Posterior cingulate gyrus (tissue), 11 donors: Measurements from ENCODE around the gene CYBC1.

ENCODE experiments used
- DNase-seq, 10 donors: peaks; one replicate each; pipeline versions ENCODE4 v3.0.0 to v3.0.0-alpha.2; 2020 to 2021; ENCODE audit warnings: mixed read lengths in 3 of 10
- intact Hi-C: fragments of 100-400 bp; cut with DNase I; formaldehyde crosslinking; loops from one replicate; pipeline ENCODE4 v1.15.1; 2023

Gene CYBC1

DNA sequence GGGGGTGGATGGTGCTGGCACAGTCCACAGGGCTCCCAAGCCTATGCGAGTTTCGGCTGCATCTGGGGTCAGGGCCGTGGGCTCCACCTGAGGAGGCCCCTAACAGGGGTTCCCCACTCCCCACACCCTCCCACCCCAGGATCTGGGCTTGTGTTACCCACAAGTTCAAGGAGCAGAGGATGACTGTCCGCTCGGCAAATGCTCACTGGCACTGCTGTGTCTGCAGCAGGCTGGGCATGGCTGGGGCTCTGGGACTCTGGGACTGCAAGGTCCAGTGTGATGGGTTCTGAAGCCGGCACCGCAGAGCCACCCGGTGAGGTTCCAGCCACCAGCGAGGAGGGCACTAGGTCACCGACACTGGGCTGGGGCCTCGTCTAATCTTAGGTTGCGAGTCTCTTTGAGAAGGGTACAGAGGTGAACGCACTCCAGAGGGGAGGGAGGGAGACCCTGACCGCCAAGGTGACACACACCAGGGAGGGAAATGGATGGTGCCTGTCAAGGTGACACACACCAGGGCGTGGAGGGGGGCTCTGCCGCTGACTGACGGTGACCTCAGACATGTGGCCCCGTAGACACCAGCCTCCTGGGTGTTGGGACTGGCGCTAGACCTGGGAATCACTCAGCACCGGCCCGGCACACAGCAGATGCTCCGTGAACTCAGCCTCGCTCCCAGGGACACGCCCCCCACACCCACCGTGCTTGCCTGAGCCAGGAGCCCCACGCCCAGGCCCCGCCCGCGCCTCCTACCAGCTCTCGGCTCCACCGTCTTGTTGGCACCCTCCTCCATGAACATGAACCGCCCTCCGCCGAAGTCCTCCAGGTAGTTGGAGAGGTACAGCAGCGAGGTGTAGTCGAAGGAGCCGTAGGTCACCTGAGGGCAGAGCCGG, 52.9 kb downstream of the CYBC1 start:
- intact Hi-C loops = no loop called here
- peak in 3 of 10 donors; percentile 63 to 77 (median 74) for DNase-seq

DNA sequence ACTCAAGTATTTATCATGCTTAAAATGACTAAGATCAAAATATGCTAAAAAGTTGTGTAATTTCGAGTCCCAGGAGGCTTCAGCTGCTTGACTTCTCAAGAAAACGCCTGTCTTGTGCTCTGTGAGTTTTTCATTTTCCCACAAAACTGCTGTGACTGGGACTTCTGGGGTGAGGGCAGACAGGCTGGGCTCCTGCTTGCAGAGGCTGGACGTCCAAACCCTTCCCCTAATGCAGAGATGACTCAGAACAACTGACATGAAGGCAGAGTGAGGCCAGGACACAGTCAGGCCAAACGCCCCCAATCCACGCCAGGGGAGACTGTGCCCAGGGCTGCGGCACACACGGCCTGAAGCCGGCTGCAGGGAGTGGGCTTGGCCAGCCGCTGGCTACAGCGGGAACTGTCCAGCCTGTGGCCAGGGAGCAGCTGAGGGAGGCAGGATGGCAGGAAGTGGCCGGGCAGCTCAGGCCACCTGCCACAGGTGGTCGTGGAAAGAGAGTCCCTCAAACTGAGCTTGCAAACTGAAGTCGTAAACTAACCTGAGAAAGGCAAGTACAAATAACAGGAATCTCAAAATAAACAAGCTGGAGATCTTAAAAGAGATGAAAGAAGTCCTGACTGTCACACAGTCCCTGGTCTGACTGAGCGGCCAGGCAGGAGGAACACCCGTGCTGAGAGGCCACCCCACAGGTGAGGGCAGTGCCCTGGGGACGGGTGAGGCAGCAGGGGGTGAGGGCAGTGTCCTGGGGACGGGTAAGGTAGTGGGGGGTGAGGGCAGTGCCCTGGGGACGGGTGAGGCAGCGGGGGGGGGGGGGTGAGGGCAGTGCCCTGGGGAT, 53.7 kb downstream of the CYBC1 start:
- DNase-seq = peak in 3 of 10 donors; percentile 31 to 64 (median 57)

DNA sequence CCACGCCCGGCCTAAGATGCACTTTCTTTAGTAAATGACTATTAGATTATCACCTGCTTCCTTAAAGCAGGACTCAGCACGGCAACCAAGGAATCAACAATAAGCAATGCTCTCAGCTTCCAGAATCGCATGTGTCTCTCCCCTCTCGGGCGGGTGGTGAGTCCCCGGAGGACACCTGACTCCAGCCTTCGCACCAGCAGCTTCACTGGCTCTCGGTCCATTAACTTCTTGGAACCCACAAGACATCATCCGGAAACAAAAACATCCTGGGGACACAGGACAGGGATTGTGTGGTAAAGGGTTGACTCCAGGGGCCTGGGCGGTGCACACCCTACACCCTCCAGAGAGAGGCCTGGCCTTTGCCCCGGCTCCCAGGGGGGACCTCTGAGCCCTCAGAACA, 56.3 kb downstream of the CYBC1 start:
- peak in 1 of 10 donors; percentile 14 for DNase-seq
- intact Hi-C loops = no loop called here

More for the DNA sequence above, 53.7 kb downstream of the CYBC1 start:
- intact Hi-C loops = no loop called here

DNA sequence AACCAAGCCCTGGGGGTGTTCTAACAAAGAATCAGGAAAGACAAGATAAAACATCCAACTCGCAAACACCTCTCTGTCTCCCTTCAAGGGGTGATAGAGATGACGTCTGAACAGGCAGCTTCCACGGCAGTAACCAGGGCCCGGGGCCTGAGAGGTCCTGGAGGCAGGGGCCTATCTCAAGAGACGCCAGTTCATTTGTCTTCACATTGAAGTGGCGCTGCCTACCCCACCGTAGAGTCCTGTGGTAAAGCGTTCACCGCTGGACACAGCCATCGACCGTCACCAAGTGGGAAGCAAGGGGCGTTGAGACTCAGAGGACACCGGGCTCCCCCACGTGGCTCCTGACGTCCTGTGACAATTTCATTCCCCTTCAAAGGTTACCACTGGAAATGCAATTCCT, 57.6 kb downstream of the CYBC1 start:
- peak in 1 of 10 donors; percentile 77 for DNase-seq
- intact Hi-C loops = no loop called here
